22Rv1 (cell line): ENCODE measurements around the gene MYBPC3.

Experiments
- H3K27ac ChIP-seq: fragments of 450-650 bp; 2 replicates; pipeline ENCODE4 v1.5.1; 2017
- ZFX ChIP-seq: fragments of 450-650 bp; IDR thresholded peaks from 2 replicates; pipeline ENCODE4 v1.6.1; 2017; ENCODE audit warnings: antibody characterized with exemption, borderline replicate concordance
- TF ChIP-seq, protein P1 (sequence below): fragments of 450-650 bp; IDR thresholded peaks from 2 replicates; pipeline ENCODE4 v1.5.1; 2017; ENCODE audit warnings: mild to moderate bottlenecking

The MYBPC3 gene

DNA sequence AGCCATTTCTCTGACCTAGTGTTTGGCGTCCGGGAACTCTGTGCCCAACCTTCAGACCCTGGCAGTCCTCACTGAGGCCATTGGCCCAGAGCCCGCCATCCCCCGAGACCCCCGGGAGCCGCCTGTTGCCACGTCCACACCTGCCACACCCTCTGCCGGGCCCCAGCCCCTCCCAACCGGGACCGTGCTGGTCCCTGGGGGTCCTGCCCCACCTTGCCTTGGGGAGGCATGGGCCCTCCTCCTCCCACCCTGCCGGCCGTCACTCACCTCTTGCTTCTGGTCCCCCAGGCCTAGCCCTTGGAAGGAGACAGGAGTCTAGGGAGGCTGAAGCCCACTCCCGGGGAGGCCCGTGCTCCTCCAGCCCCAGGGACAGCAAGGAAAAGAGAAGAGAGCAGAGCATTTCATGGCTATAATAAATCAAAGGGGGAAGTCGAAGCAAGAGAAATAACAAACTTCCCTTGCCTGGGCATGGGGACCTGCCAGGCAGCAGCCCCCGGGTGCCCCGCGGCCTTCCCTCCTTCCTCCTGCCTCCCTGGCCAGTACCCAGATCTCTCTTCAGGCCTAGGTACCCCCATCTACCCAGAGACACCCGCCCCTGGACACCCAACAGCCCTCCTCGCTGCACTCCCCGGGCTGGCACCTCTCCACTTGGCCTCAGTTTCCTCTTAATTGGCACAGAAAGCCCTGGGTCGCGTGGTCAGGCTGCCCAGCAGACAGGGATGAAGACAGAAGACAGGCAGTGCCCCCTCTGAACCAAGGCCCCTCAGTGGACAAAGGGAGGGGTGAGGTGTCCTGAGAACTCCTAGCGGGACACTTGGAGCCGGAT, 42.9 kb upstream of the MYBPC3 start:
- TF ChIP-seq, protein P1, sequence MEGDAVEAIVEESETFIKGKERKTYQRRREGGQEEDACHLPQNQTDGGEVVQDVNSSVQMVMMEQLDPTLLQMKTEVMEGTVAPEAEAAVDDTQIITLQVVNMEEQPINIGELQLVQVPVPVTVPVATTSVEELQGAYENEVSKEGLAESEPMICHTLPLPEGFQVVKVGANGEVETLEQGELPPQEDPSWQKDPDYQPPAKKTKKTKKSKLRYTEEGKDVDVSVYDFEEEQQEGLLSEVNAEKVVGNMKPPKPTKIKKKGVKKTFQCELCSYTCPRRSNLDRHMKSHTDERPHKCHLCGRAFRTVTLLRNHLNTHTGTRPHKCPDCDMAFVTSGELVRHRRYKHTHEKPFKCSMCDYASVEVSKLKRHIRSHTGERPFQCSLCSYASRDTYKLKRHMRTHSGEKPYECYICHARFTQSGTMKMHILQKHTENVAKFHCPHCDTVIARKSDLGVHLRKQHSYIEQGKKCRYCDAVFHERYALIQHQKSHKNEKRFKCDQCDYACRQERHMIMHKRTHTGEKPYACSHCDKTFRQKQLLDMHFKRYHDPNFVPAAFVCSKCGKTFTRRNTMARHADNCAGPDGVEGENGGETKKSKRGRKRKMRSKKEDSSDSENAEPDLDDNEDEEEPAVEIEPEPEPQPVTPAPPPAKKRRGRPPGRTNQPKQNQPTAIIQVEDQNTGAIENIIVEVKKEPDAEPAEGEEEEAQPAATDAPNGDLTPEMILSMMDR = no peak
- TF ChIP-seq ZFX = no peak
- no peak overlapping the region for H3K27ac ChIP-seq

DNA sequence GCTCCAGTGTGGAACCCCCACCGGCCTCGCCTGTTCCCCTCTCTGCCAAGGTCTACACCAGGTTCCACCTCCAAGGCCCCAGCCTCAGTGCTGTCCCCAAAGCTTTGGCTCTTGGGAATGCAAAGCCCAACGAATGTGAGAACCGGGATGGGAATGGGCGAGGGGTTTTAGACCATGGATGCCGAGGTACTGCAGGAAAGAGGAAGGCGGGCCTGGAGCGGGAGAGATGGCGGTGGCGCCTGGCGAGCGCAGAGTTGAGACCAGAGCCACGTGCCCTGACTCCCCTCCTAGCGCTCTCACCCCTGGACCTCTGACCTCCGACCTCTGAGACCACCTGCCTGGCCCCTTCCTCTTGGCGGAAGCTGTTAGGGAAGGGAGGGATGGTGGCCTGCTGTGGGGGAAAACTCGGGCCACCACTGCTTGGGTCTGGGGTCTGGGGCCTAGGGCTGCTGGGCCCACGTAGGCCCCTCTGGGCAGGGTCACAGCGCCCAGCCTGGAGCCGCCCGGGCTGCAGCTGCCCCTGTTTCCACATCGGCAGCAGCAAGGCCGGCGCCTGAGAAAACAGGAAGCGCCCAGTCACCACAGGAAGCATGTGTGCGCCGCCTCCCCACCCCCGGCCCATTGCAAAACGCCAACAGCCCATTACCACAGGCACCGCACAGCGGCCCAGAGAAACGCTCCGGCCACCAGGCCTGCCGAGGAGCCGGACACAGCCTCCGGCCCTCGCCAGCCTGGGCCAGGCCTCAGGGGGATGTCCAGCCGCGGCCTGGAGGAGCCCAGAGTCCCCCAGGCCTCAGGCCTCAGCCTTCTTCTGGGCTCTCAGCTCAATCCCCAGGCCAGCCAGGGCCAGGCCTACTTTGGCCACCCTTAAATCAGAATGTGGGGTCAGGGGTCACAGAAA, 42.1 kb upstream of the MYBPC3 start:
- no peak for TF ChIP-seq ZFX
- TF ChIP-seq, protein P1 = no peak
- H3K27ac ChIP-seq = no peak overlapping the region

DNA sequence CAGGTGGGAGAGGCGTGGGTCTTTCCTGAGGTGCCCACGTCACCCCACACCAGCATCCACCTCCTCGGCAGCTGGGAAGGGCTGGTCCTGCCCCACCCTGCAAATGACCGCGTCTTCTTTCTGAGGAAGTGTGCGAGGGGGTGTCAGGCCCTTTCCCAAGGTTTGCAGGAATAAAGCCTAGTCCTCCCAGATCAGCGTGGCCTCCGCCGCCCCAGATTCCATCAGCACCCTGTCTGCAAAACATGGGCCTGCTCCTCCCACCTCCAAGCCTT, 41.5 kb upstream of the MYBPC3 start:
- TF ChIP-seq, protein P1 = no peak
- no peak for TF ChIP-seq ZFX

DNA sequence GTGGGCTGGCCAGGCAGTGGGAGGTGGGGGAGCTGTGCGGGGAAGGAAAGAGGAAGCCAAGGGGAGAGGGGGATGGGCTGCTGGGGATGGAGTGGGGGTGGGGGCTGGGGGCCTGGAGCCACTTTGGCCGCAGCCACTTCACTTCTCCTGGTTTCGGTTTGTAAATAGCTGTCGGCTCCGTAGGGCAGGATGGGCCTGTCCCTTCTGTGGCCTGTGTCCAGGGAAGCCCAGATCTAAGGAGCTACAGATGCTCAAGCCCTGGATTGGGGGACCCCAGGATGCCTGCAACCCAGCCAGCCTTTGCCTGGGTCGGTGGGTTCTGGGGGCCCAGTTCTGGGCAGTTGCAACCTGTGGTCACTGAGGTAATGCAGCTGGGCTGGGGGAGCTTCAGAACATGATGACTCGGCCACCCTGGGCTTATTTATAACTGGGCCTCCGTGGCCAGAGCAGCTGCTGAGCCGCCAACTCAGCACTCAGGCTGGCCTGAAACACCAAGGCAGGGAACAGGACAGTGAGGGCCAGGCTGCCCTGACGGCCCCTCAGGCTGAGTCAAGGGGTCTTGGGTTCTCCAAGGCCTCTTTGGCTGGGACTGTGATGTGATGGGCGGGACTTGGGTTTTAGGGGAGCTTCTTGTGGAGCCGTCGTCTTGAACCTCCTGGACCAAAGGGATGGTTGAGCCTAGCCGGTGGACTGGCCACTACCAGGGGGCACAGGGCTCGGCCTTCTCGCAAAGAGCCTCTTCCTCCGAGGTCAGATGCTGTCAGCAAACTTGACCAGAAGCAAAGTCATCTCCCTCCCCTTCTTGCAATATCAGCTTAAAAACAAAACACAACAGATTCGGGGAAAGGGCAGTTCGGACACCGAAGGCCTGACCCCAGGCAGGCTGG, 40.9 kb upstream of the MYBPC3 start:
- TF ChIP-seq, protein P1 = no peak
- no peak for TF ChIP-seq ZFX
- no peak overlapping the region for H3K27ac ChIP-seq

More for the DNA sequence above, 41.5 kb upstream of the MYBPC3 start:
- H3K27ac ChIP-seq = no peak overlapping the region

DNA sequence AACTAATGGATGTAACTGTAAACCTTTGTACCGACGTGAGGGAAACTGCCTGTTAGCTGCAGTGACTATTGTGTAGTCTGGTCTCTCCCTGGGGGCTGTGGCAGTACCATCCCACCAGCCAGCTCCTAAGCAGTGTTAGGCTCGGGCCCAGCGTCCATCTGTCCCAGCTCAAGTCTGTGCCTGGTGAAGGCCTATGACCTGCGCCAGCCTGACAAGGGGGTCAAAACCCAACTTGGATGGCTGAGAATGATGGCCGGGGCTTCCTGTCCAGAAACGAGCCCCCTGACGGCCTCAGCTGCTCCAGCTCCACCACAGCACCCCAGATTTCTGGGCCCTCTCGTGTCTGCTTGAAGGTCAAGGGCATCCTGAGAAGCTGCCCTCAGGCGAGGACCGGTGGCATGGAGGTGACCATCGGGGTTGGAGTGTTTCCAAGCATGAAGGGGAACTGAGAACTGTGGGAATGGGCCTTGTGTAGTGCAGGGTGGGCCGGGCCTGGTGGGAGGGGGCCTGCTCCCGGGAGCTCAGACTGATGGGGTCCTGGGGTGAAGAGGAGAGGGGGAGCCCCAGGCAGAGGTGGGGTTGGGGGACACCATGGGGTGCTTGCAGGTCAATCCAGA, 40.2 kb upstream of the MYBPC3 start:
- TF ChIP-seq, protein P1 = no peak
- TF ChIP-seq ZFX = no peak
- H3K27ac ChIP-seq = no peak overlapping the region

DNA sequence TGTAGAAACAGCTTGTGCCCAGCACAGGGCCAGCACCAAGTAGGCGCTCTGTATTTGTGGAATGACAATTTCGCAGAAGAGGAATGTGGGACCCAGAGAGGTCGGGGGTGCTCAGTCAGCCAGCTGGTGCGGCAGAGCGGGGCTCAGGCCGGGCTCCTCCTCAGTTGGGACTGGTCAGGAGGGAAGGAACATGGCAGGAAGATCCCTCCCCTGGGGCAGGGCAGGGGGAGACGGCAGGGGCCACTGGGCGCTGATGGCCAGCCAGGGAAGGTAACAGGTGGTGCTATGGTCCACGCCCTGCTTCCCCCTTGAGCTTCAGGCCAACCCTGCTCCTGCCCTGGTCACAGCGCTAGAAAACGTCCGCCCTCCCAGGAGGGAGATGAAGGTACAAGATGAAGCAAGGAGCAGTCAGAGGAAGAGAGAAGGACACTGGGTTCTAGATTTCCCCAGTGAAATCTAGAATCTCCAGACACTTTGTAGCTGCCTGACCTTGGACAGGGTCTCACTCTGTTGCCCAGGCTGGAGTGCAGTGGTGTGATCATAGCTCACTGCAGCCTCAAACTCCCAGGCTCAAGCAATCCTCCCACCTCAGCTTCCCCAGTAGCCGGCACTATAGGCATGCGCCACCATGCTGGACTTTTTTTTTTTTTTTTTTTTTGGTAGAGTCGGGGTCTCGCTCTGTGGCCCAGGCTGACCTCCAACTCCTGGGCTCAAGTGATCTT, 39.4 kb upstream of the MYBPC3 start:
- H3K27ac ChIP-seq = no peak overlapping the region
- TF ChIP-seq ZFX = no peak
- TF ChIP-seq, protein P1 = no peak
